Mesodermal cell (in vitro differentiated cells): ENCODE results near the gene ESPN.
A peak's percentile ranks its signal among the peaks of the same experiment; 100 is the strongest.

ENCODE experiments used
- H3K27ac ChIP-seq: 2 replicates; pipeline ENCODE4 v1.7.0; 2013; ENCODE audit warnings: mild to moderate bottlenecking, low read depth, low read length, moderate library complexity; ENCODE audit not compliant: severe bottlenecking
- H3K36me3 ChIP-seq: 2 replicates; pipeline ENCODE4 v1.7.1; 2013; ENCODE audit warnings: mild to moderate bottlenecking, low read length, moderate library complexity; ENCODE audit not compliant: control insufficient read depth, insufficient read depth
- H3K4me1 ChIP-seq: one replicate; pipeline ENCODE4 v1.7.1; 2013; ENCODE audit warnings: mild to moderate bottlenecking, low read length; ENCODE audit not compliant: insufficient read depth, control insufficient read depth, poor library complexity, severe bottlenecking
- H3K4me3 ChIP-seq: 2 replicates; pipeline ENCODE4 v1.7.0; 2013; ENCODE audit warnings: low read length, control low read depth, mild to moderate bottlenecking; ENCODE audit not compliant: insufficient read depth, poor library complexity, severe bottlenecking; ENCODE audit errors: extremely low read depth
- H3K9me3 ChIP-seq: 2 replicates; pipeline ENCODE4 v1.7.1; 2013; ENCODE audit warnings: mild to moderate bottlenecking, low read length, moderate library complexity; ENCODE audit not compliant: control insufficient read depth
- WGBS, 2 experiments: methylation state at CpG; one replicate each; pipeline ENCODE4 v1.1.5; 2013; ENCODE audit warnings: missing lambda C conversion rate in 2 of 2; ENCODE audit not compliant: insufficient coverage in 2 of 2; 5-methylcytosine and 5-hydroxymethylcytosine counted together

Gene ESPN

GRCh38 chr1:6494627-6495026, 70.1 kb downstream of the ESPN start:
- no peaks in the 10 kb centered on the region for H3K36me3 ChIP-seq
- 95 to 96% methylated on average over 1 to 4 of the region's 4 CpGs for WGBS, 2 experiments
- H3K4me3 ChIP-seq, result no peak overlapping the region
- peaks cover 22% of the 10 kb centered on the region for H3K4me1 ChIP-seq
- no peak overlapping the region for H3K27ac ChIP-seq
- H3K9me3 ChIP-seq, result no peaks in the 10 kb centered on the region

GRCh38 chr1:6495041-6495441, 70.5 kb downstream of the ESPN start:
- H3K9me3 ChIP-seq, result no peaks in the 10 kb centered on the region
- no peak overlapping the region for H3K4me3 ChIP-seq
- H3K36me3 ChIP-seq, result no peaks in the 10 kb centered on the region
- WGBS, 2 experiments, result 81 to 83% methylated on average over 2 to 4 of the region's 13 CpGs
- peaks cover 22% of the 10 kb centered on the region for H3K4me1 ChIP-seq
- H3K27ac ChIP-seq, result no peak overlapping the region

- peaks cover 22% of the 10 kb centered on the region for H3K4me1 ChIP-seq
- H3K27ac ChIP-seq, result no peak overlapping the region
- no peaks in the 10 kb centered on the region for H3K9me3 ChIP-seq
- WGBS, 2 experiments, result 83 to 88% methylated on average over 14 of the region's 14 CpGs
- peak overlapping the region; percentile 60 for H3K4me3 ChIP-seq
- H3K36me3 ChIP-seq, result no peaks in the 10 kb centered on the region
Measured at GRCh38 chr1:6495540-6496364, 71.2 kb downstream of the ESPN start.

GRCh38 chr1:6496365-6496721, 71.8 kb downstream of the ESPN start:
- WGBS, 2 experiments, result 30 to 43% methylated on average over 6 to 13 of the region's 13 CpGs
- Histone ChIP-seq H3K4me1 (peaks cover 22% of the 10 kb centered on the region), H3K4me3 (peak overlapping the region; percentile 60), H3K27ac (no peak overlapping the region), H3K9me3 (no peaks in the 10 kb centered on the region), H3K36me3 (no peaks in the 10 kb centered on the region)

GRCh38 chr1:6496890-6497214, 72.3 kb downstream of the ESPN start:
- peak overlapping the region; percentile 60 for H3K4me3 ChIP-seq
- H3K9me3 ChIP-seq, result no peaks in the 10 kb centered on the region
- WGBS, 2 experiments, result 2 to 3% methylated on average over 5 to 8 of the region's 21 CpGs
- H3K36me3 ChIP-seq, result no peaks in the 10 kb centered on the region
- no peak overlapping the region for H3K27ac ChIP-seq
- peaks cover 19% of the 10 kb centered on the region for H3K4me1 ChIP-seq

- Histone ChIP-seq H3K9me3 (no peaks in the 10 kb centered on the region), H3K27ac (no peak overlapping the region), H3K4me3 (peak overlapping the region; percentile 60), H3K36me3 (no peaks in the 10 kb centered on the region), H3K4me1 (peaks cover 15% of the 10 kb centered on the region)
- 0 to 1% methylated on average over 27 to 41 of the region's 74 CpGs for WGBS, 2 experiments
Measured at GRCh38 chr1:6497215-6497866, 72.8 kb downstream of the ESPN start.

GRCh38 chr1:6497867-6498575, 73.4 kb downstream of the ESPN start:
- Histone ChIP-seq H3K36me3 (no peaks in the 10 kb centered on the region), H3K4me1 (peaks cover 15% of the 10 kb centered on the region), H3K4me3 (peak overlapping the region; percentile 50), H3K9me3 (no peaks in the 10 kb centered on the region), H3K27ac (no peak overlapping the region)
- WGBS, 2 experiments, result 70 to 77% methylated on average over 9 of the region's 20 CpGs

- no peaks in the 10 kb centered on the region for H3K9me3 ChIP-seq
- no peaks in the 10 kb centered on the region for H3K36me3 ChIP-seq
- H3K4me3 ChIP-seq, result no peak overlapping the region
- no peak overlapping the region for H3K27ac ChIP-seq
- 86 to 89% methylated on average over 7 to 13 of the region's 13 CpGs for WGBS, 2 experiments
- H3K4me1 ChIP-seq, result peaks cover 15% of the 10 kb centered on the region
Measured at GRCh38 chr1:6498576-6499111, 74.1 kb downstream of the ESPN start.

- no peak overlapping the region for H3K27ac ChIP-seq
- H3K4me1 ChIP-seq, result peaks cover 15% of the 10 kb centered on the region
- WGBS, 2 experiments, result 90 to 94% methylated on average over 4 of the region's 4 CpGs
Measured at GRCh38 chr1:6499296-6499695, 74.7 kb downstream of the ESPN start.

GRCh38 chr1:6500544-6501278, 76.1 kb downstream of the ESPN start:
- H3K4me1 ChIP-seq, result peaks cover 15% of the 10 kb centered on the region
- no peak overlapping the region for H3K27ac ChIP-seq
- no peak overlapping the region for H3K4me3 ChIP-seq
- H3K36me3 ChIP-seq, result no peaks in the 10 kb centered on the region
- no peaks in the 10 kb centered on the region for H3K9me3 ChIP-seq
- WGBS, 2 experiments, result 90 to 91% methylated on average over 23 to 26 of the region's 27 CpGs

More at GRCh38 chr1:6499296-6499695, 74.7 kb downstream of the ESPN start:
- H3K4me3 ChIP-seq, result no peak overlapping the region
- H3K36me3 ChIP-seq, result no peaks in the 10 kb centered on the region
- H3K9me3 ChIP-seq, result no peaks in the 10 kb centered on the region
